Endothelial cell of umbilical vein (primary cell): ENCODE measurements around the gene RPL15. TPM values are rescaled to one million over a fixed set of nuclear protein-coding genes. Genes with fewer than 3 reads are reported as not detected.

Experiments
- BruUV-seq: library from RNA; stranded (reverse); fragments of 400-500 nt; replicated peaks from 2 replicates; lab custom pipeline; 2021; lab: Mats Ljungman, UMichigan
- CTCF ChIA-PET: fragments of 300-600, 350-600 bp; sonication (Branson Sonifier 250); formaldehyde crosslinking; loops from one replicate; lab custom pipeline; 2021; ENCODE audit warnings: antibody characterized with exemption, inconsistent platforms; lab: Charles Lee
- POLR2A ChIA-PET: fragments of 300-600, 350-600 bp; sonication (Branson Sonifier 250); formaldehyde crosslinking; loops from one replicate; lab custom pipeline; 2021; ENCODE audit warnings: antibody characterized with exemption, inconsistent platforms; lab: Charles Lee
- DNase-seq: peaks from one replicate; pipeline ENCODE4 v3.0.0-alpha.2; 2011; ENCODE audit warnings: low read depth, low spot score
- FAIRE-seq: peaks from 2 replicates; lab custom pipeline; 2011; peaks lifted over from hg19 to GRCh38; lab: Jason Lieb, UNC
- H2AFZ ChIP-seq: 2 replicates; pipeline ENCODE4 v1.6.0; 2012; ENCODE audit warnings: low read depth, low read length, control low read depth, inconsistent platforms
- H3K27ac ChIP-seq: 2 replicates; pipeline ENCODE4 v1.5.1; 2011; ENCODE audit warnings: low read depth, mild to moderate bottlenecking, control low read depth, low read length, moderate library complexity; ENCODE audit not compliant: insufficient read depth
- H3K27me3 ChIP-seq, 2 experiments: 2 replicates each; pipeline versions ENCODE4 v1.6.0 to v1.6.1; 2011; ENCODE audit warnings: low read length in 2 of 2, mixed read lengths in 1 of 2; ENCODE audit not compliant: control insufficient read depth in 2 of 2, insufficient read depth in 2 of 2
- H3K36me3 ChIP-seq, 2 experiments: 2 replicates in 1 of 2; 3 replicates in 1 of 2; pipeline ENCODE4 v1.5.1; 2011; ENCODE audit warnings: low read length in 2 of 2, mild to moderate bottlenecking in 1 of 2, moderate library complexity in 1 of 2; ENCODE audit not compliant: control insufficient read depth in 2 of 2, insufficient read depth in 2 of 2; ENCODE audit errors: extremely low read depth in 1 of 2
- H3K4me1 ChIP-seq: 3 replicates; pipeline ENCODE4 v1.5.1; 2011; ENCODE audit warnings: mild to moderate bottlenecking, low read length; ENCODE audit not compliant: control insufficient read depth, insufficient read depth; ENCODE audit errors: extremely low read depth
- H3K4me2 ChIP-seq: 2 replicates; pipeline ENCODE4 v1.6.1; 2011; ENCODE audit warnings: low read length, control low read depth, mixed read lengths; ENCODE audit not compliant: insufficient read depth
- H3K4me3 ChIP-seq, 3 experiments: fragments of 200-600 bp in 1 of 3; sonication (generic), shearing (Covaris generic) in 1 of 3; replicated peaks in 1 of 3; 2 replicates each; pipeline ENCODE4 v1.5.1; 2011 to 2016; ENCODE audit warnings: control low read depth in 3 of 3, low read length in 3 of 3, mild to moderate bottlenecking in 2 of 3, inconsistent platforms in 1 of 3, low read depth in 1 of 3, moderate library complexity in 1 of 3; ENCODE audit not compliant: insufficient read depth in 1 of 3
- H3K79me2 ChIP-seq: 2 replicates; pipeline ENCODE4 v1.6.0; 2012; ENCODE audit warnings: low read length, inconsistent platforms; ENCODE audit not compliant: control insufficient read depth, insufficient read depth
- H3K9ac ChIP-seq: replicated peaks from 2 replicates; pipeline ENCODE3; 2011; ENCODE audit warnings: low read length, control low read depth; ENCODE audit not compliant: insufficient read depth; ENCODE audit errors: extremely low read depth
- H3K9me1 ChIP-seq: replicated peaks from 3 replicates; pipeline ENCODE4 v1.6.0; 2011; ENCODE audit warnings: mild to moderate bottlenecking, low read length; ENCODE audit not compliant: control insufficient read depth, insufficient read depth; ENCODE audit errors: extremely low read depth
- H3K9me3 ChIP-seq: replicated peaks from 2 replicates; pipeline ENCODE4 v1.5.1; 2012; ENCODE audit warnings: low read length, inconsistent platforms; ENCODE audit not compliant: control insufficient read depth, insufficient read depth
- H4K20me1 ChIP-seq: replicated peaks from 2 replicates; pipeline ENCODE3; 2011; ENCODE audit warnings: mild to moderate bottlenecking, low read length; ENCODE audit not compliant: control insufficient read depth, insufficient read depth; ENCODE audit errors: extremely low read depth
- CTCF ChIP-seq, 2 donors: IDR thresholded peaks; 1 replicate in 1 of 2; 2 replicates in 1 of 2; pipeline ENCODE4 v1.5.1; 2011; ENCODE audit warnings: low read length in 2 of 2, mild to moderate bottlenecking in 2 of 2, moderate library complexity in 2 of 2, control low read depth in 1 of 2, inconsistent platforms in 1 of 2, low read depth in 1 of 2; ENCODE audit not compliant: insufficient read depth in 1 of 2; ENCODE audit errors: extremely low read depth in 1 of 2
- EZH2 ChIP-seq: IDR thresholded peaks from 2 replicates; pipeline ENCODE4 v1.6.1; 2012; ENCODE audit warnings: borderline replicate concordance, low read depth, mild to moderate bottlenecking, moderate library complexity, low read length, inconsistent platforms; ENCODE audit not compliant: severe bottlenecking
- FOS ChIP-seq: IDR thresholded peaks from 2 replicates; pipeline ENCODE4 v1.6.1; 2011; ENCODE audit warnings: mild to moderate bottlenecking, low read length, moderate library complexity, borderline replicate concordance; ENCODE audit not compliant: insufficient read depth
- GATA2 ChIP-seq: IDR thresholded peaks from 2 replicates; pipeline ENCODE4 v1.7.0; 2011; ENCODE audit warnings: low read depth, mild to moderate bottlenecking, moderate library complexity, mixed read lengths, low read length; ENCODE audit not compliant: insufficient read length, insufficient read depth
- JUN ChIP-seq: IDR thresholded peaks from 2 replicates; pipeline ENCODE4 v1.6.1; 2011; ENCODE audit warnings: borderline replicate concordance, low read depth; ENCODE audit not compliant: insufficient read length, insufficient read depth
- MAX ChIP-seq: IDR thresholded peaks from 2 replicates; pipeline ENCODE4 v1.6.1; 2011; ENCODE audit not compliant: insufficient read depth, insufficient read length
- MYC ChIP-seq: IDR thresholded peaks from one replicate; pipeline ENCODE4 v1.6.1; 2011; ENCODE audit warnings: mild to moderate bottlenecking, low read depth, low read length
- POLR2A ChIP-seq: IDR thresholded peaks from 2 replicates; pipeline ENCODE4 v1.6.1; 2012; ENCODE audit warnings: low read depth, mild to moderate bottlenecking, control low read depth, low read length
- POLR2AphosphoS5 ChIP-seq: IDR thresholded peaks from 2 replicates; pipeline ENCODE4 v1.6.1; 2012; ENCODE audit warnings: low read depth, mild to moderate bottlenecking, control low read depth, low read length, moderate library complexity; ENCODE audit not compliant: insufficient read depth
- dilution Hi-C: fragments of 300-500 bp; cut with MboI; formaldehyde crosslinking; loops from one replicate; pipeline ENCODE4 v1.15.0; 2019; ENCODE audit warnings: low sequenced_read_pairs; ENCODE audit not compliant: extremely low pct_ligation_motif_present
- intact Hi-C: fragments of 100-400 bp; cut with micrococcal nuclease; formaldehyde crosslinking; loops from one replicate; pipeline ENCODE4 v1.10.0; 2022
- polyA plus RNA-seq, 4 experiments: library from polyadenylated mRNA; depleted of rRNA in 3 of 4; stranded (reverse) in 3 of 4; unstranded in 1 of 4; fragments of >200 nt; gene quantifications; 2 replicates each; pipeline versions ENCODE4 v1.2.1 to v1.2.3, GENCODE V29; 2011 to 2012; ENCODE audit warnings: missing spikeins in 1 of 4
- total RNA-seq: library from RNA; stranded (reverse); gene quantifications from 2 replicates; pipeline ENCODE4 v1.2.3, GENCODE V29; 2021

Gene RPL15
- total and polyA plus RNA-seq, 2 donors (not counting 3 experiments of a cell fraction or from before 2014, with no cell fraction given): 1,901 to 5,777 TPM

GRCh38 chr3:23960649-23961048, 43.7 kb downstream of the RPL15 start:
- Histone ChIP-seq H3K9ac (no peak overlapping the region), H2AFZ (no peak overlapping the region), H3K36me3 (peaks cover 2 to 3% of the 10 kb centered on the region in 2 experiments), H3K9me3 (no peaks in the 10 kb centered on the region), H3K4me1 (peaks cover 21% of the 10 kb centered on the region), H3K4me3 (no peak overlapping the region), H4K20me1 (no peaks in the 10 kb centered on the region), H3K27me3 (no peaks in the 10 kb centered on the region), H3K27ac (no peak overlapping the region), H3K4me2 (no peak overlapping the region), H3K79me2 (no peaks in the 10 kb centered on the region), H3K9me1 (no peaks in the 10 kb centered on the region)
- BruUV-seq: no TSS peak
- dilution Hi-C loops: no loop called here
- intact Hi-C loops: no loop called here
- ChIA-PET CTCF (interaction anchor here (1.1 kb wide), 1 partner anchor 70 kb away, joined by 4 read pairs; no protein-coding TSS in a partner anchor), POLR2A (interaction anchor here (1.6 kb wide), 1 partner anchor 44 kb away, joined by 5 read pairs; the partner anchor contains the start of genes NKIRAS1 and RPL15)
- DNase-seq (no peak), FAIRE-seq (no peak)
- TF ChIP-seq MAX (no peak), CTCF (IDR thresholded peaks at IDR 0.05; ENCODE audit: extremely low read depth in 1 of 2, insufficient read depth in 1 of 2, low read depth in 1 of 2, low read length in 2 of 2) (no peak), JUN (no peak), POLR2AphosphoS5 (no peak), MYC (no peak), POLR2A (no peak), GATA2 (no peak), FOS (no peak), EZH2 (no peak)
